Middle frontal gyrus (tissue), 1 donor: ENCODE data around the gene DPH1.
"Not testable (repeated sequence)": the region's sequence is repeated elsewhere in the genome, so short reads cannot be mapped to it uniquely, and the experiment has no call there.

Source experiments
- DNase-seq: peaks from one replicate; pipeline ENCODE4 v3.0.0-alpha.2; 2015; ENCODE audit warnings: low spot score; ENCODE audit errors: extremely low spot score

Gene DPH1

DNA sequence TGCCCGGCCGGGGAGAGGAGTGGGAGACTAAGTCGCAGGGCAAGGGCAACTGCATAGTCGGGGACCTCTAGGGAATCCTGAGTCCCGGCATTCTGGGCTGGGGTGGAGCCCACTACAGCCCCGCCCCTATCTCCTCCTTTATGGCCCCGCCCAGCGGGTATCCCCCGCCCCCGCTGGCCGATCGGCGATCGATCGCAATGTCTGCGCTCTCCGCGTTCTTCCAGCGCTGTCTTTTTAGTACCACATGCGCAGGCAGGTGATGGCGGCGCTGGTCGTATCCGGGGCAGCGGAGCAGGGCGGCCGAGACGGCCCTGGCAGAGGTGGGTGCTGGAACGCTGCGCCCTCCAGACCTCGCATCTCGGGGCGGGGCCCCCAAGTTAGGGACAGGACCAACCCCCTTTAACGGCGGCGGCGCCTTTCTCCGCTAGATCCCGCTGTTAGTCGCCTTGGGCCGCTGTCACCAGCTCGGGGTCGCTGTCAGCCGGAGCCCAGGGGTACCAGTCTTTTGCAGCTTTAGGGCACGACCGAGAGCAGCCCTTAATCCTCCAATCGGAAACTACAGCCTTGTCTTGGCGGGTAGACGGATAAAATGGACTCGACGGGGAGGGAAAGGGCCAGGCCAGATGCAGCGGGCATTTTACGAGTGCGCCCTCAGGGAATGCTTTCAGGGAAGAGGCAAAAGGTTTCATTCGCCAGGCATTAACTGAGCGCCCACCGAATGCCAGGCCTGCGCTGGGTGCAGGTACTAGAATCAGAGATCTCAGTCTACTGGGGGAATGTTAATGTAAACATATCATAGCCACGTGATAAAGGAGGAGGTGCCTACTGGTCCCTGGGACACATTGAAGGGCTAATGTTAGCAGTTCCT, at the start of gene DPH1:
DPH1 (plus strand) TSS at position 243 of the 868 bp plus-strand sequence; CDS start at position 260, 17 bp downstream.
- DNase-seq: peak; percentile 87

DNA sequence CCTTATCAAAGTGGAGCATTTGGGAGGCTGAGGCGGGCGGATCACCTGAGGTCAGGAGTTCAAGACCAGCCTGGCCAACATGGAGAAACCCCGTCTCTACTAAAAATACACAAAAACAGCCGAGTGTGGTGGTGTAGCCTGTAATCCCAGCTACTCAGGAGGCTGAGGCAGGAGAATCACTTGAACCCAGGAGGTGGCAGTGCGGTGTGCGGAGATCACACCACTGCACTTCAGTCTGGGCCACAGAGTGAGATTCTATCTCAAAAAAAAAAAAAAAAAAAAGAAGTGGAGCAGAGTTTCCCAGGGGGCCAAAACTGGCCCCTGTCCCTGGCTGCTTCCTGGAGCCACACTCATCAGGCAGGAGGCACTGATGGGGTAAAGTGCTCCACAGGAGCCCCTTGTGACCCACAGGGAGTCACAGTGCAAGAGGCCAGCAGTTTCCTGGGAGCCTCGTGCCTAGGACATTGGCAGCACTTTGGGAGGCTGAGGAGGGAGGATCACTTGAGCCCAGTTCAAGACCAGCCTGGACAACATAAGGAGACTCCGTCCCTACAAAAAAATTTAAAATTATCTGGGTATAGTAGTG, 49.2 kb upstream of the DPH1 start:
- no peak for DNase-seq

DNA sequence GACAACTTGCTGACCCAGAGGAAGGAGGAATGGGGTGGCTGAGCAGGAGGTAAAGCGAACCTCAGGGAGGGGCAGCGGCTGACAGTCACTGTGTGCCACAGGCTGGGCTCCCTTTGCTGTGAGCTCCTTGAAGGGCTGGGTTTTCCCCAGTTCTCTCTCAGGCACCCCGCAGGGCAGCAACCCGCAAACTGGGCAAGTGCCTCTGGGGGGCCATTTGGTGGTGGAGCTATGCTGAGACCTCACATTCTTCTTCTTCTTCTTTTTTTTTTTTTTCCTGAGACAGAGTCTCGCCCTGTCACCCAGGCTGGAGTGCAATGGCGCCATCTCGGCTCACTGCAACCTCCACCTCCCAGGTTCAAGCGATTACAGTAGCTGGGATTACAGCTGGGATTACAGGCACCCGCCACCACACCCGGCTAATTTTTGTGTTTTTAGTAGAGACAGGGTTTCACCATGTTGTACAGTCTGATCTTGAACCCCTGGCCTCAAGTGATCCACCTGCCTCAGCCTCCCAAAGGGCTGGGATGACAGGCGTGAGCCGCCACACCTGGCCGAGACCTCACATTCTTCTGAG, 47.1 kb upstream of the DPH1 start:
- DNase-seq: not testable (repeated sequence)

DNA sequence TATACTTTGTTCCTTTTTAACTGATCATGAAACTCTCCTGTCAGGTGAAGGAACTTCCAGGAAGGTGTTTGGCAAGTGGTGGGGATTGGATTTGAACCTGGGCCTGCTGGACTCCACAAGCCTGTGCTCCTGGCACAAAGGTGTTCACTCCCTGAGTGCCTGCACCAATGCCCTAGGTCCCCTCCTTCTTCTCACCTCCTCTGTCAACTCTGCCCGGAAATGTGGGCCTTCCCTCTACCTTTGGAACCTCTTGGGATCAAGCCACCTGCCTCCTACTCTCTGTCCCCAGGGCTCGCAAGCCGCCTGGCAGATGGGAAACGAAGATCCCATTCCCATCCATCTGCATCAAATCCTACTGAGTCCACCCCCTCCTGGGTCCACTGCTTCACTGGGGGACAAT, 44.9 kb upstream of the DPH1 start:
- no peak for DNase-seq

DNA sequence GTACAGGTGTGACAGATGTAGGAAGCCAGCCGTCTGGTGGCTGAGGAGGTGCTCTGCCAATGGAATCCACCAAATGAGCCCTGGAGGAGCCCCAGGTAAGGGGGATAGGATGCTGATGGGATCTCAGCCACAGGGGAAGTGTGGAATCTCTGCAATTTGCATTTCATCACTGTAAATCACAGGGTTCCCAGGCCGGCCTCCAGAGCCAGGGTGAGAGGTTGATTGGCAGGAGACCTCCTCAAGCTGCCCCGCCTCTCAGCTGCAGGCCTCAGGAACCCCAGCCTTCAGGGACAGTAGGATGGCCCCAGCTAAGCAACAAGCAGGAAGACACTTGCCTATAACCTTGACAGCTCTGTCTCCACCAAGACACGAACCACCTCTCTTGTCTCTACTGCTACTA, 44.3 kb upstream of the DPH1 start:
- no peak for DNase-seq

DNA sequence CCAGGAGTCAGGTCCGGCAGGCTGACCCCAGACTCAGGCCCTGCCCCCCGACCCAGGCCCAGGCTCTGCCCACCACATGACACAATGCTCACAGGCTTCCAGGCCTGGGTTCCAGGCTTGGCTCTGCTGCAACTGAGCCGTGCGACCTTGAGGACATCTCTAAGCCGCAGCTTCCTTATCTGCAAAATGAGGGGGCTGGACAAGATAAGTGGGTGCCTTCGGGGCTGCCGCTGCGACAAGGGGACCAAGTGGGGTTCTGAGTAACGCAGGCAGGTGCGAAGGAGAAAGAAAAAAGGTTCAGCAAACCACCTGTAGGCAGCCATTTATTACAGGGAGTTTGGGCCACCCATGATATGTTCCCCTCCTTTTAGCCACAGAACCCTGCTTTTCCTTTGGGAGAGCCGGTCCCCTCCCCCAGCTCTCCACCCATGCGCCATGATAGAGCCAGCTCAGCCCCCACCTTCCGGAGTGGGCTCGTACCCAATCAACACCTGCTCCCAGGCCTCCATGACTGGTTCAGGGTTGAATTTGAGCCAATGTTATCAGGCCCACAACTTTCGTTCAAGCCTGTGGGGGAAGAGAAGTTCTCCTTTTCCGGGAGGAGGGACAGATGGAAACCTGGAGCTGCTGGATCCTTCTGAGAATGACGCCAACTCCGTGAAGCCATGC, 43.0 kb upstream of the DPH1 start:
- DNase-seq: peak; percentile 55

DNA sequence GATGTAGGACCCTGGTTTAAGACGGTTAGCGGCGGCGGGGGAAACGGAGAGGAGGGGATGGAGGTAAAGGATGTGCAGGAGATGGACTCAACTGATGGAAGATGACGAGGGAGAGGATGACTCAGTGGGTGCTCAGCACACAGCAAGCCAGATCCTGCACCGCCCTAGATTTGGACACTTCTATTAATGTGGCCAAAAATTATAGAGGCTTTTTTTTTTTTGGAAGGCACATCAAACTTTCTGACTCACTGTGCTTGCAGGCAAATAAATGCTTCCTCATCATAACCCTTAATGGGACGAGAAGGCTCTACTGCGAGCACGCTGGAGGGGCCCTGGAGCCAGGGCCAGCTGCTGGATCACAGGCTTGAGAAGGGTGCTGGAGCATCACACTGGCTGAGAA, 40.8 kb upstream of the DPH1 start:
- DNase-seq: peak; percentile 31

DNA sequence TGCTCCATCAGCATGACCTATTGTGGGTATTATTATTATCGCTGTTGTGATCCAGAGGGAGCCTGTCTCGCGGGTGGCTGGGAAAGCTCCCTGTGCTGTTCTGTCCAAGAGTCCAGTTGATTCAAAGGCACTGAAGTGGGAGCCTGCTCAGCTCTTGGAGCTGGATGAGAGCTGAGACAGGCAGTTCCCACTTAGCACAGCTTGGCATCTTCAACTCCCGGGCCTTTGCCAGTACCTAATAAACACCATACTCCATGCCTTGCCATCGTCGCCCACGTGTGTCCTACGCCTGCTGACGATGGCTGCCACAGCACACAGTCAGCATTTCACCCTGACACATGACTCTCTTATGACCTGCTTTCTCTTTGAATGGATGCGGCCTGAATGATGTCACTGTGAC, 37.4 kb upstream of the DPH1 start:
- peak; percentile 42 for DNase-seq

DNA sequence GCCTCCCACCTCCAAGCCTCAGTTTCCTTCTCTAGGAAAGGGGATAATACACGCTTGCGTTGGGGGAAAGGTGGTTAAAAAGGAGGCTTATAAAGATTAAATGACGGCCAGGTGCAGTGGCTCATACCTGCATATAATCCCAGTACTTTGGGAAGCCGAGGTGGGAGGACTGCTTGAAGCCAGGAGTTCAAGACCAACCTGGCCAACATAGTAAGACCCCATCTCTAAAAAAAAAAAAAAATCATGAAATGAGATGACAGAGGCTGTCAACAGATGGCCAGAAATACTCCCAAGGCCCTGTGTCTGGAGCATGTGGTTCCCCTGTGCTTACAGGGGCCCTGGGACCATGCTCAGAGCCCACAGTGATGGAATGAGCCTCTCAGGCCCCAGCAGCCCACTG, 35.2 kb upstream of the DPH1 start:
- DNase-seq: no peak

DNA sequence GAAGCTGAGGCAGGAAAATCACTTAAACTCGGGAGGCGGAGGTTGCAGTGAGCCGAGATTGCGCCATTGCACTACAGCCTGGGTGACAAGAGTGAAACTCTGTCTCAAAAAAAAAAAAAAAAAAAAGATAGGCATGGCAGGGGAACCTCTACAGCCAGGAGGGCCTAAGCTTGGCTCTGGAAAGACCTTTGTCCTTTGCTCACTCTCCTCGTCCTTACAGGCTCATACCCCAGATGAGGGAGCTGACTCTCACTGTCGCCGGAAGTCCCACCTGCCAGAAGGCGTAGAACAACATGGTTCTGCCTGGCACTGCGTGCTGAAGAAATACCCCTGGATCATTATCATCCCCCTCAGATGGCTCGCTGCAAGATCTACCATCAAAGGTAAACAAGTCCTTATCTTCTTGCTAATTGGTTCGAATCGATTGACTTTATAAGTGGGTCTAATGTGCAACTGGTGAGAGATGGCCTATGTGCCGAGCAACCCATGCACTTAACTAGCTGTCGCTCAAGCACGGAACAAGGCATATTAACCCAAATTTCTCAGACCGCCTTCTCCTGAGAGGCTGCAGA, 34.5 kb upstream of the DPH1 start:
- no peak for DNase-seq

DNA sequence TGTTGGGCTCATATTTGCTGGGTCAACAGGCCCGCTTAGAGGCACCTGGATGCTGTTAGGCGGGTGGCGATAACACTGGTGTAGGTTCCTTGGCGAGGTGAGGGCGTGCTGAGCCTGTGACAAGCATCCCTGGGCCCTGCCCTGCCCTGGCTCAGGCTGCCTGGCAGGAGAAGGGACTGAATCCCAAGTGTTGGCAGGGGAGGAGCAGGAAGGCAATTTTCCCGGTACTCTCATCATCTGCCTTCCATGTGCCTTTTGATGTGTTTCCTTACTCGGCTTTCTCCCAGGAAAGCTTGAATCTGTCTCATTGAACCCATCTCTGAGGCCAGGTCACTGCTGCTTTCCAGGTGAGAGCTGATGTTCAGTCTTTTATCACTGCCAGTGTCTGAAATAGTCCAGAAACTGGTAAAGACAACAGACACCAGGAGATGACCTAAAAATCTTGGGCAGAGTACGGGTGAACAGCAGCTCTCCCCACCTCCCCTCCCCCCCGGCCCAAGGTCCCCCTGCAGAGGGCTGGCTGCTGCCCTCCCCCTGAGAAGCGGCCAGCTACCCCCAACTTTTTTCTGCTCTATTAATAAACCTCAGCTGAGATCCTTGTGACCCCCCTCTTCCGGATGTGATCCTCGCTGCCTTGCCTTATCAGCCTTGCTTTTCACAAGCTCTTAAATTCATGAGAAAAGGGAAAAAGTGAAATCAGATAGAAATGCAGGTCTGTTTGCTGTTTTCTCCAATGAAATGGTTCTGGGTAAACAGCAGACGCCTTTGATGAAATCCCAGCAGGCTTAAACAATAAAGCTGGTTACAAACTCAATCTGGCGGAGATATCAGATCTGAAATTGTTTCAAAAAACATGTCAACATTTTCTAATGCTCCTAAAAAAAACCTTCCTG, 33.8 kb upstream of the DPH1 start:
- DNase-seq: no peak

DNA sequence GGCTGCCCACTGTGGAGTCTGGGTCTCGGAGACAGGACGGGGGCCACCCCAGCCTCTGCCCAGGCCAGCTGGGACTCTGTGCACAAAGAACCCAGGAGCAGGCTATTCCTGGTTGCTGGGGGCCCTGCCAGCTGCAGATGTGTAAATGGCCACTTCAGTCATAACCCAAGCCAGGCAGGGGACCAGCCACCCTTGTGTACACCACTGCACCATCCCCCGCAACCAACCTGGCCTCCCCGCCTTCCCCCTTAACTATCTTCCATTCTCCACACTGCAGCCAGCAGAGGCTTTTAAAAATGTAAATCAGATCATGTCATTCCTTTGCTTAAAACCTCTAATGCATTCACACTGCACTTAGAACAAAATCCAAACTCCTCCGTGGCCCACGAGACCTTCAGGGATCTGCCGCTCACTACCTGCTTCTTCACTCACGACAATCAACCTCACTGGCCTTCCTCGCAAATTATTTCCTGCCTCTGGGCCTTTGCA, 33.1 kb upstream of the DPH1 start:
- DNase-seq: no peak

DNA sequence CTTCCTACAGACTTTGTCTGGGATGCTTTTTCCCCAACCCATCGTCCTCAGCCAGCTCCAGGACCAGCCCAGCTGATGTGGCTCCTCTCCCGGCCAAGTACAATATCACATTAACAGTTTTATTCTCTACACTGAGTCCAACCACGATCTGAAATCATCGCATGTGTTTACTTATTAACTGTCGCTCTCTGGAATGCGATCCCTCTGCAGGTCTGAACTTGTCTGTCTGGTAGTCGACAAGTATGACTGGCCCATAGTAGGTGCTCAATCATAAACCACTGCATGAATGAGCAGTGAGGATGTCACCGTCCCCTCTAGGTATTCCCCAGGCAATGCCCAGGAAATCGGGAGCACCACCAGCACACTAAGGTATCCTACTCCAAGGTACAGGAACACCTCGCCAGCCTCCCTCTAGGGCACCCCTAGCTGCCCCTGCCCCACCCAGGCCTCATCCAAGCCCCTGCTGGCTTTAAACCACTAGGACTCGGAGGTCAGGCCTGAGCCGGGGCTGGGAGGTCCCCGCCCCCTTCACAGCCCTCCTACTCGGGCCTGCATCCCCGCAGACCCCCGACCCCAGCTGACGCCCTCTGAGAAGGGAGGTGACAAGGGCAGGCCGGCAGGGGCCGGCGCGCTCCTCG, 32.5 kb upstream of the DPH1 start:
- no peak for DNase-seq

DNA sequence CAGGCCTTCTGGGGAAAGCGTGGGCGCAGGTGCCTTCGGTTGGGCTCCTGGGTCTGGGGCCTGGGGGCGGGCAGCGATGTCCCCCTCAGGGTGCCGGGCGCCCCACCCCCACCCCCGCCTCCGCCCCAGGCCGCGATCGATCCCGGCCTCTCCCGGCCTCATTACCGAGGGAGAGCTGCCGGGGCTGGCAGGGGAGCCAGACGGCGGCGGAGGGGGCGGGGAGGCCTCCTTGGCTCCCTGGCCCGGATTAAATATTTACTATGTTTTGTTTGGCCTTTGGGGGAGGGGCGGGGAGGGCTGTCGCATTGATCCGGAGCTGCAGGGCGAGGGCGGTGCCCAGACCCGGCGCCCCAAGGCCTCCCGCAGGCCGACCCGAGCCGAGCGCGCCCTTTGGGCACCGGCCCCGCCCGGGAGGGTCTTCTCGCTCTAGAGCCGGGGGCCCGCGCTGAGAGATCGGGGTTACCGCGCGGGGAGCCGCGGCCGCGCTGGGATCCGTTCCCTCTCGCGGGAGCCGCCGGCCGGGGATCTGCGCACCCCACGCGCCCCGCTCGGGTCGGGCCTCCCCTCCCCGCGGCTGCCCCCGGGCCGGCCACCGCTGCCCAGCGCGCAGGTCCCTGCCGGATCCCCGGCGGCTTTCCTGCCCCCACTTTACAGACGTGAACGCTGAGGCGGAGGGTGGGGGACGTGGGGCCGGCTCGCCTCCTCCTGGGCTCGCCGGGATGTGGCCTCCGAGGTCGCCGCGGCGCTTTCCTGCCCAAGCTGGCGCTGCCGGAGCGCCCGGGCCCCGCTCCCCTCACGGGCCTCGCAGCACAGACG, 31.8 kb upstream of the DPH1 start:
- no peak for DNase-seq

DNA sequence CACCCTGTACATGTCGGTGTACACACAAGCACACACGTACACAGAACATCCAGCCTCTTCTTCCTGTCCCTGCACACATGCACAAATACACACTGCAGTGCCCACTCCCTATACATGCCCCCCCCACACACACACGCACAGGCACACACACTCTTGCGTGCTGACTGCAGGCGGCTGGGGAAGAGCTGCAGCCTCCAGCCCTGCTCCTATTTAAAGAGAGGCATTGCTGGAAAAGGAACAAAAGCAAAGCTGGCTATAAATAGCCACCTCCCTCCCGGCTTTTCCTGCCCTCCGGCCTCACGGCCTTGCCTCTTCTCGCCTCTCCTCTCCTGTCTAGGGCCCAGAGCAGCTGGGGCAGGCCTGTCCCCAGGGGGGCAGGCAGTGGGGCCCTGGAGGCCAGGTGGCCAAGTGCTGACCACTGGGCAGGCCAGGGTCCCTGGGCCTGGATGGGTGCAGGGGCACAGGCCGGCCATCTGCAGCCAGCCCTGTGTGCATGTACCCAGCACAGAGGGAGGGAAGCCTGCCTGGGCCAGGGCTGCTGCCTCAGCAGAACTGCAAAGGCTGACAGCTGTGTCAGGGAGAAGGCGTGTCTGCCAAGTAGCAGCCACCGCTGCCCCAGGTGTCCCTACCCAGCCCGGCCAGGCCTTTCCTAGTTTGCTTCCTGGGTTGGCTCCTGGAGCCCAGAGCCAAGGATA, 30.2 kb upstream of the DPH1 start:
- no peak for DNase-seq

DNA sequence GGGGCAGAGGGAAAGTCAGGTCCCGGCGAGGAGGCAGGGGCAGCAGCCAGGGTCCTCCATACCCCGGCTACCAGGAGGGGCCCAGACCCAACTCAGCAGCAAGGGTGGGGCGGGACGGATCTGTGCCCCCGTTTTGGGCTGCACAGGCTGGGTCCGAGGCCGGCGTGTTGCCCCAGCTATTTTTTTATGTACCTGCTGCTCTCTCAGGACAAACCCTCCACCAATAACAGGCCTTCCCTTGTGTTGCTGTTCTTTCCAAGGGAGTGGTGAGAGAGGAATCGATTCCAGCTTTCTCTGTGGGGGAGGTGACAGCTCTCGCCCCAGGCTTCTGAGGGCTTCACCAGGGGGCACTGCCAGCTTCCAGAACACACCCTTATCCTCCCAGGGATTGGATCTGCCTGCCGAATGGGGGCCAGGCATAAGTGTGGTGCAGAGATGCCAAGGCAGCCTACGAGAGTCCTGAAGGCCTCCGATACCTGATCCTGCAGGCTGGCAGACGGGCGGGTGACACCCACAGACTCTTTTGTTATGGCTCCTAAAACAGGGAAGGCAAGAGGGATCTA, 27.1 kb upstream of the DPH1 start:
- no peak for DNase-seq

DNA sequence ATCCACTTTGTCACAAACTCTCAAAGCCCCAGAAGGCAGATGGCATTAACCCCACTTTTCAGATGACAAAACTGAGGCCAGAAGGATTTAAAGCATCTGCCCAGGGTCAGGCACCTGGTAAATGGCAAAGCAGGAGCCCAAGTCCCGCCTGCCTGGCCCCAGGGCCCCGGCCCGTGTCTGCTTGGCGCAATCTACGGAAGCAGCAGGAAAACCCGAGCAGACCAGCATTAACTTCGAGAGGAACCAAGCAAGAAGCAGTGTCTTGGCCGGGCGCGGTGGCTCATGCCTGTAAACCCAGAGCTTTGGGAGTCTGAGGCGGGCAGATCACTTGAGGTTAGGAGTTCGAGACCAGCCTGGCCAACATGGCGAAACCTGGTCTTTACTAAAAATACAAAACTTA, 26.4 kb upstream of the DPH1 start:
- DNase-seq: no peak

DNA sequence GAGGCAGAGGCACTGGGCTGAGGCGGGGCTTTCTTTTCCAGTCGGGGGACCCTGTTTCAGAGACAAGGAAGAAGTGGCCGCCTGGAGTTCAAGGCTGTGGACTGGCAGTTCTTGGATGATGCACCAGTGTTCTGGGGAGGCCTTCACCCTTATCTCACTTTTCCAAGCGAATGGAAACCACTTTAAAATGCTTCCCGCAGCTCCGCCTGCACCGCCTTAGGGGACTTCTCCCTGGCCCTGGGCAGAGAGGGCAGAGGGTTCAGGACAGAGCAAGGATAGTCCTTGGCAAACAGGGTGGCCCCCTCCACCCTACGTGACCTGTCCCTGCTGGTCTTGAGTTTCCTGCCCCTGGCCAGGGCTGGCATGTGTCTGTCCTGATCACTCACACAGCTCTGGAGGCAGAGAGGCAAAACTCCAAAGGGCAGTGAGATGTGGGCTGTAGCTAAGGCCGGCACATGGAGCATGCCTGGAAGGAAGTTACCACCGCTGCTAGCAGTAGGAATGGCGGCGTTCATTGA, 25.5 kb upstream of the DPH1 start:
- DNase-seq: no peak
